Kasumi-1 (cell line): Measurements from ENCODE around the gene CAPN15.
"Not testable (repeated sequence)": the region's sequence is repeated elsewhere in the genome, so short reads cannot be mapped to it uniquely, and the experiment has no call there.

Source experiments
- DNase-seq, 2 experiments: peaks; one replicate each; lab custom pipeline; 2025; lab: John Stamatoyannopoulos, UW

The CAPN15 gene

GRCh38 chr16:592518-593306, 65.2 kb downstream of the CAPN15 start:
- DNase-seq: peak; percentile 48 to 62

- no peak for DNase-seq
Measured at GRCh38 chr16:593406-593805, 65.9 kb downstream of the CAPN15 start.

DNA sequence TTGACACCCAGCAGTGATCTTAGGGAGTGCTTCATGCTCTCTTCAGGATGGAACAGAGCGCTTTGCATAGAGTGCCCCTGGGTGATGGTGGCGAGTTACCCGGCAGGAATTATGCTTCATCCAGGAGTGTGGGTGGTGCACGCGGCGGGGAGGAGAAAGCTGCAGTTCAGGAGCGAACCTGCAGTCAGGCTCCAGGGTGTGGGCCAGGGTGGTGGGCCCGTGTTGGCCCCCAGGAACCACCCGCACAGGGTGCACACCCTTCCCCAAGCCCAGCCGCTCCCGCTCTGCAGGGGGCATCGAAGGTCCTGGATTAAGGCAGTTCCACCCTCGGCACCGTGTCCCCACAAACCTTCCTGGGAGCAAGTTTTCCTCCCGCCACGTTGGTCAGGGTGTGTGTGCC, 66.3 kb downstream of the CAPN15 start:
- no peak for DNase-seq

- DNase-seq: no peak
Measured at GRCh38 chr16:595094-595528, 67.6 kb downstream of the CAPN15 start.

GRCh38 chr16:595942-596735, 68.6 kb downstream of the CAPN15 start:
- peak; percentile 35 to 53 for DNase-seq

DNA sequence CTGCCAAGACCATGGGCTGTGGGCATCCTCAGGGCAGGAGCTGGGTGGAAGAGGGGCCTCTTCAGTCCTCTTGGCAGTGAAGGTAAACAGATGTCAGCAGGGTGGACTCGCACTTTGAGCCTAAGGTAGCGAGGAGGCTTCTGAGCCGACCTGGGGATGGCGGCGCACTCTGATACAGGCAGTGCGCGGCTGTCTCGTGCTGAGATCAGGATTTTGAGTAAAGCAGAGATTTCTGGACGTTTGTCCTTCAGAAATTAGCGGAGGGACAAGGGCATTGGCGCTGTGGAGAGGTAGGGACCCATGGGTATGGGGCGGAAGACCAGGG, 69.2 kb downstream of the CAPN15 start:
- no peak for DNase-seq

DNA sequence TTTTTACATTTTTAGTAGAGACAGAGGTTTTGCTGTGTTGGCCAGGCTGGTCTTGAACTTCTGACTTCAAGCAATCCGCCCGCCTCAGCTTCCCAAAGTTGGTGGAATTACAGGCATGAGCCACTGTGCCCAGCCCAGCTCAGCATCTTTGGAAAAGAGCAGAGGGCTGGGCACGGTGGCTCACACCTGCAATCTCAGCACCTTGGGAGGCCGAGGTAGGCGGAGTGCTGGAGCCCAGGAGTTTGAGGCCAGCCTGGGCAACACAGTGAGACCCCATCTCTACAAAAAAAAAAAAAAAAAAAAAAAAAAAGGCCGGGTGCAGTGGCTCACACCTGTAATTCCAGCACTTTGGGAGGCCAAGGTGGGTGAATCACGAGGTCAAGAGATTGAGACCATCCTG, 70.1 kb downstream of the CAPN15 start:
- not testable (repeated sequence) for DNase-seq

DNA sequence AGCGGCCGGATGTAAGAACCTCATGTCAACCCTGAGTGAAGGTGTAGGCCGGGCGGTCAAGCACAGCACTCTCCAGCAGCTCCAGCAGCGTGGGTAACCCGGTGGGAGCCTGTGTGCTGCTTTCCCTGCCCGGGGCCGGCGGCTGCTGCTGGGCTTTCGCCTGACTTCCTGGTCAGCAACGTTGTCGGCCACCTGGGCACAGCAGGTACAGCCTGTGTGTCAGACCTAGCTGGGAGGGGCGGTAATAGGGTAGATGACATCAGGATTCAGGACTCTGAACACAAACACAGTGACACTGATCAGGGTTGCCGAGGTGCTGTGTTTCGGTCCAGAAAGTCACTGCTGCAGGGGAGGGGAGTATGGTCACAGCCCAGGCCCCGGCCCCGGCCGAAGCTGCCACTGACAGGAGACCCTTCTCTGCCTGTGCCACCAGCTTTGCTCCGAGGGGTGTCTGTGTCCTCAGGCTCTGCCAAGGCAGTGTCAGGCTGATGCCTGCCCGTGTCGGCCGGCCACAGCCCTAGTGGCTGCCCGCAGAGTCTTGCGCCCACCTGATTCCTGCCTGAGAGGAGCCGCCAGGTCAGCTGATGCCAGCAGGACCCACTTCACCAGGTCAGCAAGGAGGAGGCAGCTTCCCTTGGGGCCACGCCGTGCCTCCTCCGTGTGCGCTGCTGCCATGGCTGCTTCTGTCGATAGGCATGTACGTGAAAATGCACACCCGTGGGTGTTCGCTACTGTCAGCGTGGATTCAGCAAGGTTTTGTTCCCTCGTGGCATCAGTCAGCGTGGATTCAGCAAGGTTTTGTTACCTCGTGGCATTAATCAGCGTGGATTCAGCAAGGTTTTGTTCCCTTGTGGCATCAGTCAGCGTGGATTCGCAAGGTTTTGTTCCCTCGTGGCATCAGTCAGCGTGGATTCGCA, 71.6 kb downstream of the CAPN15 start:
- DNase-seq: no peak

GRCh38 chr16:600781-601180, 73.3 kb downstream of the CAPN15 start:
- peak; percentile 44 to 55 for DNase-seq

DNA sequence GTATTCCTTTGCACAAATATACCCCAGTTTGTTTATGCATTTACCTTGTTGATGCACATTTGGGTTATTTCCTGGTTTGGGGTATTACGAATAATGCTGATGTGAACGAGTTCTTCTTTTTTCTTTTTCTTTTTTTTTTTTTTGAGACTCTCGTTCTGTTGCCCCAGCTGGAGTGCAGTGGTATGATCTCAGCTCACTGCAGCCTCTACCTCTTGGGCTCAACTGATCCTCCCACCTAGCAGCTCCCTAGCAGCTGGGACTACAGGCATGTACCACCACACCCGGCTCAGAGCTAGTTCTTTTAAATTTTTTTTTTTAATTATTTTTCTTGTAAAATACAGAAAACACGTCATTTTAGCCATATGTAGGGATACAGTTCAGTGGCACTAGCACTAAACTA, 76.4 kb downstream of the CAPN15 start:
- no peak for DNase-seq
